Measurements from ENCODE around the gene MTUS2. TPM values are rescaled to one million over a fixed set of nuclear protein-coding genes. Genes with fewer than 3 reads are reported as not detected.

MTUS2 gene
- total RNA-seq, 2 donors from 2014 or later, result not detected

DNA sequence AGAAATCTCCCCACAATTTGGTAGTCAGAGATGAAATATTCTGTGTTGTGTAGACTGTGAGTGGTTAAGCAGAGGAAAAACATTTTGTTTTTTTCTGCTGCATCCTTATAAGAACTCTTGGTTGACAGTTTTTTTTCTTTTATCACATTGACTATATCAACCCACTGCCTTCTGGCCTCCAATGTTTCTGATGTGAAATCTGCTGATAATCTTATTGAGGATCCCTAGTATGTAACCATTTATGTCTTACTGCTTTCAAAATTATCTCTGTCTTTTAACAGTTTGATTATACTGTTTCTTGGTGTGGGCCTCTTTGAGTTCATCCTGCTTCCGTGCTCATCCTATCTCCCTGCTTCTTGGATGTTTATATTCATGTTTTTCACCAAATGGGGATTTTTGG, 316.9 kb downstream of the MTUS2 start:
- no peaks in the 10 kb centered on the region for H3K36me3 Mint-ChIP-seq
- no peak for DNase-seq (ENCODE audit: low spot score in 2 of 2)
- no peak overlapping the region for H3K27ac Mint-ChIP-seq
- peaks cover 8 to 10% of the 10 kb centered on the region in 2 donors for H3K9me3 Mint-ChIP-seq
- ATAC-seq, result no peak

DNA sequence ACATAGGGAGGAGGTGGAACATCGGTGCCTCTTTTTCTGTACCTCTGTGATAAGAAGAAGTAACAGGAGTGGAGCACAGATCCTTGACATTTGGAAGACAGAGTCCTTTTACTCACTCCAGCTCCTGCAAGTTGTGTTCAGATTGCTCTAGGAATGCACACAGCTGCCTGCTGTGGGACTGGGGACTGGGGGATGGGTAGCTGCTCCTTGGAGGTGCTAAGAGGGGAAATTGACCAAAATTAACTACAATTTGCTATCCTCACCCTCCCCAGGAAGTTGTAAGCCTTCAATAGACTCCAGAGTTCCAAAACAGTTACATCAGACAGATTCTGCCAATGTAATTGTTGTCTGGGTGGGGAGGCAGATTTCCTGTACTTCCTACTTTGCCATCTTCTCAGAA, 317.9 kb downstream of the MTUS2 start:
- Mint-ChIP-seq H3K9me3 (peaks cover 8 to 10% of the 10 kb centered on the region in 2 donors), H3K27ac (no peak overlapping the region), H3K36me3 (no peaks in the 10 kb centered on the region)
- DNase-seq (ENCODE audit: low spot score in 2 of 2), result no peak
- no peak for ATAC-seq

DNA sequence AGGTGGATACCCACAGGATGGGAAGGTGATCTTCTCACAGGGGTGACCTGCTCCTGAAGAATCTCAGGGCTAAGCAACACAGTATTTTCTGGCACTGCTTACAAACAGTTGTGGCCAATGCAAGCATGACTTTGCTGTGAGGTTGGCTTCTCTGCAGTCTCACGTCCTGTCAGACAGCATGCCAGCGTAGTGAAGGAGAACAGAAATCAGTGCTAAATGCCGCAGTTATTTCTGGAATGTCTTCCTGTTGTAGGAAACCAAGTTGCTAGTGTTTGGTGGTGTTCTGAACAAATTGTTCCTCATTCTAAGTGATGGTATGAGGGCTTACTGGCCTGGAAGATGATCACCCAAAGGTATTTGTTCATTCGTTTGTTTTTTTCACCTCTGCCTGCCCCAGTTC, 320.1 kb downstream of the MTUS2 start:
- no peak for DNase-seq (ENCODE audit: low spot score in 2 of 2)
- Mint-ChIP-seq H3K36me3 (no peaks in the 10 kb centered on the region), H3K27ac (no peak overlapping the region), H3K9me3 (peaks cover 8 to 10% of the 10 kb centered on the region in 2 donors)
- no peak for ATAC-seq

DNA sequence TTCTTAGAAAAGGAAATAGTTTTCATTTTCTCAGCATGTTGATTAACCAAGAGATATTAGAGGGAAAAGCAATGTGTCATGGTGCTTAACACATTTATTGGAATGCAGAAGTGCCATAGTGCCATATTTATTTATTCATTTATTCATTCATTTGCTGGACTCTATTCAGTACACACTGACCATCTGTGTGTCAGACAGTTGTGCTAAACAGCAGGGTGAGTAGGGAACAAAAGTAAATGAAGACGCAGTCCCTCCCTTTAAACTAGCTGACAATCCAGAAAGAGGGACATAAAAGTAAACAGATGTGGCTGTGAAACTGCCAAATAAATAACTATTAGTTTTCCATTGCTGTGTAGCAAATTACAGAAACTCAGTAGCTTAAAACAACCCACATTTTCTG, 323.7 kb downstream of the MTUS2 start:
- Mint-ChIP-seq H3K36me3 (no peaks in the 10 kb centered on the region), H3K27ac (no peak overlapping the region), H3K9me3 (peaks cover 0 to 11% of the 10 kb centered on the region in 2 donors)
- DNase-seq (ENCODE audit: low spot score in 2 of 2), result no peak
- no peak for ATAC-seq

DNA sequence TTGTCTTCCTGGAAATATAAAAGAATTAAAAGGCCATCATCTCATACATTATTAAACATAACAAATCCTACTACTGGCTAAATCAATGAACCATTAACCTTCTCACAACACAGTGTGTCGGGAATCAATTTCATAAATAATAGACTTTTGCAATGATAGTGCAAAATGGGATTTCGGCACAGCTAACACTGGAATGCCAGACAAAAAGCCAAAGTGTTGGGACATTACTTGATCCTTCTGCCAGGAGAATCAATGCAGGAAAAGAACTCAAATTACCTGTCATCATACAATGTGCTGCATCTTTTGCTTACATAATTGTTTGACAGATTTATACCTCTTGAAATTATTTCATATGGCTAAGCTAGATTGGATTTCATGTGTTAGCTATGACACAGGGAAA, 334.3 kb downstream of the MTUS2 start:
- ATAC-seq (no peak), DNase-seq (ENCODE audit: low spot score in 2 of 2) (no peak)
- H3K27ac Mint-ChIP-seq, result no peak overlapping the region
- H3K9me3 Mint-ChIP-seq, result peaks cover 13 to 15% of the 10 kb centered on the region in 2 donors
- H3K36me3 Mint-ChIP-seq, result peaks cover 0 to 6% of the 10 kb centered on the region in 2 donors

DNA sequence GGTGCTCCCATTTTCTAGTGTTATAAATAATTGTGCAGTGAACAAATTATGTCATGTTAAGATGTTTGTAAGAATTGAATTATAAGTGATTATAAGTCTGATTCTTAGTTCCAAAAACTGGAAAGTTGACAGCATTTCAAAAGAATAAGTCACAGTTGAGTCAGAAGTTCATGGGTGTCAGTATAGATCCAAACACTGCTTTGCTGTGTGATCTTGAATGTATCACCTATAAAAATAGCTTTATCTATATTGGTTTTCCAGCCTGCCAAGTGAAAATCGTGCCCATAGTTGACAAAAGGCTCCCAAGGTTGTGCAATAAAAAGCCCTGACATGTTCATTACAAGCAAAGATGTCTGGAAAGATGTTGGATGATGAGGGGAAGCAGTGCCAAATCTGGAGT, 336.0 kb downstream of the MTUS2 start:
- no peak overlapping the region for H3K27ac Mint-ChIP-seq
- peaks cover 0 to 6% of the 10 kb centered on the region in 2 donors for H3K36me3 Mint-ChIP-seq
- H3K9me3 Mint-ChIP-seq, result peaks cover 12 to 14% of the 10 kb centered on the region in 2 donors
- DNase-seq (ENCODE audit: low spot score in 2 of 2) (no peak), ATAC-seq (no peak)

DNA sequence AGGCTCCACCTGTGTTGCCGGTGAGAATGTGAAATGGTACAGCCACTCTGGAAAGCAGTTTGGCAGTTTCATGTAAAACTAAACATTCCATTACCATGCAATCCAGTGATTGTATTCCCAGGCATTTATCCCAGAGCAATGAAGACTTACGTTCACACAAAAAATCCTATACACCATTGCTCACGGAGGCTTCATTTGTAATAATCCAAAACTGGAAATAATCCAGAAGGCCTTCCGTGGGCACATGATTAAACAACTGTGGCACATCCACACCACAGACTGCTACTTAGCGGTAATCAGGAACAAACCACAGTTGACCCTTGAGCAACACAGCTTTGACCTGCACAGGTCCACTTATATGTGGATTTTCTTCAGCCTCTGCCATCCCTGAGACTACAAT, 339.7 kb downstream of the MTUS2 start:
- Mint-ChIP-seq H3K27ac (no peak overlapping the region), H3K9me3 (peaks cover 0 to 4% of the 10 kb centered on the region in 2 donors), H3K36me3 (no peaks in the 10 kb centered on the region)
- ATAC-seq (no peak), DNase-seq (ENCODE audit: low spot score in 2 of 2) (no peak)

DNA sequence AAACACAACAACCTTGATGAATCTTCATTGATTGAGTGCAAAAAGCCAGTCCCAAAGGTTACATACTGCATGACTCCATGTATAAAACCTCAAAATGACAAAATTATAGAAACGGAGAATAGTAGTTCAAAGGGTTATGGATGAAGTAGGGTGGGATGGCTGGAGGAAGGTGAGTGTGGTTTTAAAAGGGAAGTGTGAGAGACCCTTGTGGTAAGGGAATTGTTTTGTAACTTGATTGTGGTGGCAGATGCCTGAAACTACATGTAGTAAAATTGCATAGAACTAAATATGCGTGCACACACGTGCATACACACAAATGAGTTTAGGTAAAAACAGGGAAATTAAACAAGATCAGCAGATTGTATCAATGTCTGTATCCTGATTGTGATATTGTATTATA, 340.7 kb downstream of the MTUS2 start:
- H3K27ac Mint-ChIP-seq, result no peak overlapping the region
- H3K36me3 Mint-ChIP-seq, result no peaks in the 10 kb centered on the region
- H3K9me3 Mint-ChIP-seq, result peaks cover 0 to 8% of the 10 kb centered on the region in 2 donors
- no peak for DNase-seq (ENCODE audit: low spot score in 2 of 2)
- no peak for ATAC-seq

DNA sequence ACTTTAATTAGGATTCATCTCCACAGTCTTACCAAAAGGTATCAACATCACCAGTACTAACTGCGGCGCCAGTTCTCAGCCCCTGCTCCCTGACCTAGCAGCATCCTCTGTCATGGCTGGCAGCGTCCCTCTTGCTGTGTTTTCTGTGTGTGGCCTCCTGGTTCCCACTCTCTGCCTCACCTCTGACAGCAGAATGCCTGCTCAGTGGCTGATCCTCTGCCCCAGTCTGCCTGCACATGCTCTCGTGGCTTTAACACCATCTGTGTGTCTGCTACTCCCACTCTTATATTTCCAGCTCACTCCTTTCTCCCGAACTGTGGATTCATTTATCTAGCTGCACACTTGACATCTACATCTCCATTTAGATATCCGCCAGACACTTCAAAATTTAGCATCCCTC, 341.5 kb downstream of the MTUS2 start:
- no peak overlapping the region for H3K27ac Mint-ChIP-seq
- no peak for ATAC-seq

DNA sequence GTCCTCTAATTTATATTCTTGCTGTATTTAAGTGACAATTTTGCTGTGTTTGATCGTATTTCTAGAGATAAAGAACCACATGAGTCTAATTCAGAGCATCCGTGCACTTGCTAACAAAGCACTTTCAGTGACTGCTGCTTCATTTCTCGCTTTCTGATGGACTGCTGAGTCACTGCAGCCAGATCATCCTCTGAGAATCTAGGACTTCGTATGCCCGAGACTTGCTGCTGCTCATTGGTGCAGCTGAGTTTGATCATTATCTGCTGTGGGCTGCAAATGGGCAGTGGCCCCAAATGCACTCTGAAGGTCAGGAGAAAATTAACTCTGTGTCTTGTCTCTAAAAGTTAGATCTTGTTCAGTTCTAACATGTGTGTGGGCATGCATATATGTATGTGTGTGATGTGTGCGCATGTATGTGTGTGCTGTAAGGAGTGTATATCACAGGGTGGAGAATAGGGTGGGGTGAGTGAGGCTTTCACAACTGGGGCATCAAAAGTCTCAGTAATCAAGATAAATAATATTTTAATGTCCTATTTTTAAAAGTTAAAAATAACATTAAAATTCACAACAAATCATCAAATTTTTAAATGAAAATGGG, 342.6 kb downstream of the MTUS2 start:
- no peak for DNase-seq (ENCODE audit: low spot score in 2 of 2)
- no peak for ATAC-seq
- no peaks in the 10 kb centered on the region for H3K36me3 Mint-ChIP-seq
- peaks cover 0 to 8% of the 10 kb centered on the region in 2 donors for H3K9me3 Mint-ChIP-seq
- H3K27ac Mint-ChIP-seq, result no peak overlapping the region

More for the DNA sequence above, 341.5 kb downstream of the MTUS2 start:
- Mint-ChIP-seq H3K9me3 (peaks cover 0 to 8% of the 10 kb centered on the region in 2 donors), H3K36me3 (no peaks in the 10 kb centered on the region)
- DNase-seq (ENCODE audit: low spot score in 2 of 2), result no peak

DNA sequence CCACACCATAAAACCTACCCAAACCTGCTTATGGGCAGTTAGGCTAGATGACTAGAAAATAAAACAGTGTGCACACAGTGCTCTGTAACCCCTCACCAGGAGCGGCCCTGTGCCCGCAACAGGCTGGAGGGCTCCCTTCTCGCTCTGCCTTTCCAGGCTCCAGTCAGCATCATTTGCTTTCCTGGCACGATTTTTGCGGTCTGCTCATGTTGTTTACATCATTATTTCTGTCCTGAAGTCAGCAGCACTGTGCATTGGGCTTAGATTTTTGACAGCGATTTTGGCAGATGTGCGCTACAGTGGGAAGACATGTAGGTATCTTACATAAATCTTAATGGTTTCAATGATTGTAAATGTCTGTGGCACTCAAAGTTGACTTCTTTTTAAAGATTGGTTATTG, 344.0 kb downstream of the MTUS2 start:
- no peak for DNase-seq (ENCODE audit: low spot score in 2 of 2)
- Mint-ChIP-seq H3K36me3 (no peaks in the 10 kb centered on the region), H3K9me3 (peaks cover 0 to 8% of the 10 kb centered on the region in 2 donors), H3K27ac (no peak overlapping the region)
- ATAC-seq, result no peak

DNA sequence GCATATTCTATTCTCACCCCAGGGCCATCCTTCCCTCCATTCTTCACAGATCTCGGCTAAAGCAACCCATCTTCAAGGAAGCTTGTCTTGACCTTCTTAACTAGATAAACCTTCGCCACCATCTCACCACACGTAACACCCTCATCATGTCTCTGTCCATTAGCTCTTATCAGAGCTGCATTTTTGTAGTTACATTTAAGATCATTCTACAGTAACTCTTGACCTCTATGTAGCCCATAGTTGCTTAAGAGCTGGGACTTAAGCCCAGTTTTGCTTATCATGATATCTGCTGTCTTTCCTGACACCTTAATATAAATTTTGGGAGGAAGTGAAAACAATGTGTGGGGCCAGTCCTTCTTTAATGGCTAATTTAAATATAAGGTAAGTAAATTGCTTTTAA, 345.1 kb downstream of the MTUS2 start:
- ATAC-seq, result no peak
- H3K27ac Mint-ChIP-seq, result peak overlapping the region in 1 of 2 donors; percentile 6
- DNase-seq (ENCODE audit: low spot score in 2 of 2), result no peak
- no peaks in the 10 kb centered on the region for H3K36me3 Mint-ChIP-seq
- H3K9me3 Mint-ChIP-seq, result peaks cover 0 to 8% of the 10 kb centered on the region in 2 donors

DNA sequence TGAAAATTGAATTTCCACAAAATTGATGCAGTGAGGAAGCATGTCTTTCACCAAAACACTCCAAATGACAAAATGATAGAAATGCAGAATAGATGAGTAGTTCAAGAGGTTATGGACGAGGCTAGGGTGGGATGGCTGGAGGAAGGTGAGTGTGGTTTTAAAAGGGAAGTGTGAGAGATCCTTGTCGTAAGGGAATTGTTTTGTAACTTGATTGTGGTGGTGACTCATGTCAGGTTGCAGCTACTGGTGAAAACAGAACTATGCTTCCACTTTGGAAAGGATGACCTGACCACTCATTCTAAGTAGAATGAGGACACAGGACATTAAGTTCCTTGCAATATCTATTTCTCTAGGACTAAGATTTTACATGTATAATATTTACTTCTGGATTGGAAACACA, 345.7 kb downstream of the MTUS2 start:
- ATAC-seq (peak in 1 of 2 donors; percentile 14), DNase-seq (ENCODE audit: low spot score in 2 of 2) (no peak)
- H3K27ac Mint-ChIP-seq, result no peak overlapping the region
- H3K36me3 Mint-ChIP-seq, result no peaks in the 10 kb centered on the region
- peaks cover 0 to 11% of the 10 kb centered on the region in 2 donors for H3K9me3 Mint-ChIP-seq

DNA sequence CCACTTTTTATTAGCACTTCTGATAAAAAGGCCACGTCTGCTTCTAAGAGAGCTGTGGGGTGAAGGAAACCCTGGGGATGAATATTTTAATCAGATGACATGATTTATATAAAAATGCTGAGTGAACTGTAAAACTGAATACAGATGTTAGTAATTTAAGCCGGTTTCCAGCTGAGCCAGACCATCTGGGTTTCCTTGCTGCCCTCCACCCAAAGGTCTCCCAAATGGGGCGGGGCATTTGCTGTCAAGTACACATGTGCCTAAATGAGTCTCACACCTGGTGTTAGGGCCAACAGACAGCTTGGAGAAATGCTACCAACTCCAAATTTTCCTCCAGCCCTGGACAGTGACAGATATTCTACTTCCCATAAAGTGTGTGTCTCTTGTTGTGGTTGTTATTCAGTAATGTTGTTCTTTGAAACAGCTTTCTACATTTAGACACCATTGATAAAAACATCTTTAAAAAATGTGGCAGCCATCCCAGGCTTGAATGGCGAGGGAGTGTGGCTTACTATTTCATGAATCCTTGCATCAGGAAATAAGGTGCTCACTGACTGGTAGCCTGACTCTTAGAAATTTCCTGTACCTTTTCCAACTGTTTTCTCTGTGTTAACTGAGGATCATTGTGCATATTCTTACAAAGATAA, 350.4 kb downstream of the MTUS2 start:
- H3K9me3 Mint-ChIP-seq, result peaks cover 0 to 4% of the 10 kb centered on the region in 2 donors
- no peak for DNase-seq (ENCODE audit: low spot score in 2 of 2)
- no peak overlapping the region for H3K27ac Mint-ChIP-seq
- H3K36me3 Mint-ChIP-seq, result no peaks in the 10 kb centered on the region
- ATAC-seq, result no peak

DNA sequence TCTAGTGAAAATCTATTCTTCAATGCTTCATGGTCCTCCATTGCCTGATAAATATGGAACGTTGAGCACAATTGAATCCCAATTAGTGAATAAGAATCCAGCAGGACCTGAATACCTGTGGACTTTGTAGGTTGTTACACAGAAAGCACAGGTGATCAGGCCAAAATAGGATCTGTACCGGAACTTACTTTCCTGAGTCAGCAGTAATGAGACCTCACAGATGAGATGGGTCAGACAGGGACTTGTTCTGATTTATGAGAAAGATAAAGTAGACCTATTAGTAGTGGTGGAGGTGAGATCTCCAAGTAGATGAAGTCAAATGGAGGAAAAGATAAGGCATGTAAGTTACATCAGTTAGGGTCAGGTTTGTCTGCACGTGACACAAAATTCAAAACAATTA, 351.1 kb downstream of the MTUS2 start:
- Mint-ChIP-seq H3K36me3 (no peaks in the 10 kb centered on the region), H3K9me3 (peaks cover 0 to 4% of the 10 kb centered on the region in 2 donors)
- no peak for ATAC-seq

DNA sequence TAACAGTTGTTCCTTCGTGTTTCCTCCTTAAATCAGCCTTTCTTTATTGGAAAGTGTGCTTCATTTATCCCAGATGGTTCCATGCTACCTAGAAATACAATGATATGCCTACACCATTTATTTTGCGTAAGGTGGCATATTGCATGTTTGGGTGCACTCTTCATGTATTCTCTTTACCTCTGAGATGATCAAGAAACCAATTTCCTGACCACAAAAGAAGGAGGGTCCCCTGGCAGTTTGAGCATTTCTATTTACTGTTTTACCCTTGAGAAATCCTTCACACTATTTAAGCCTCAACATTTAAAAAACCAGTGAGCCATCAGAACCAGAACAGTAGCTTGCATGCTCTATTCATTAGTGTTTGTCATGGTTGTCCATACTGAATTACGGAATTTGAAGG, 354.0 kb downstream of the MTUS2 start:
- no peak overlapping the region for H3K27ac Mint-ChIP-seq
- no peak for DNase-seq (ENCODE audit: low spot score in 2 of 2)
- H3K36me3 Mint-ChIP-seq, result no peaks in the 10 kb centered on the region
- H3K9me3 Mint-ChIP-seq, result peaks cover 0 to 4% of the 10 kb centered on the region in 2 donors
- no peak for ATAC-seq

More for the DNA sequence above, 351.1 kb downstream of the MTUS2 start:
- H3K27ac Mint-ChIP-seq, result no peak overlapping the region
- no peak for DNase-seq (ENCODE audit: low spot score in 2 of 2)

DNA sequence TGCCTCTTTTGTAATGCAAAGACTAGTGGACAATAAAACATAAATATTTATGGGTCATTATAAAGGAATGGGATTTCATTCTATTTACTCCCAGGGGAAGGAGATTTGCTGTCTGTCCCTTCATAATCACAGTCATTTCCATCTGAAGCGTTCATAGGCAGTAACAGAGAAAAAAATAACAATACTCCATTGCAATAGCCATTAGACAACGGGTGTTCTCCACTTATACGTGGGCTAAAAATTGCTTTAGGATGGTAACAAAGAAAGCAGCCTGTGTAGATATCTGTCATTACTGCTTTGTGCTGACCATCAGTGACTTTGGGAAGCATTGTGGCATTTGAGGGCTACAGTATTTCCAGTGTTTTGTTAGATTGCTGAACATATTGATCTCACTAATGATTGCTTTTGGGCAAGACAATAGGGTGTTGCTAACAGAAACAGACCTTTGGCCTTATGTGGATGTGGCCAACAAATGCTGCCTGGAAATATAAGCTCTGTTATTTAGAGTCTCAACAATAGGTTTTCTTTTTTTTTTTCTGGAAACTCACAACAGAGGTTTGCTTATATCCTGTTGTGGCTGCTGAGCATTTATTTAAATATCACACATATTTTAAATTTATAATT, 355.2 kb downstream of the MTUS2 start:
- peaks cover 0 to 4% of the 10 kb centered on the region in 2 donors for H3K9me3 Mint-ChIP-seq
- no peak overlapping the region for H3K27ac Mint-ChIP-seq
- no peaks in the 10 kb centered on the region for H3K36me3 Mint-ChIP-seq
- no peak for ATAC-seq
- no peak for DNase-seq (ENCODE audit: low spot score in 2 of 2)

DNA sequence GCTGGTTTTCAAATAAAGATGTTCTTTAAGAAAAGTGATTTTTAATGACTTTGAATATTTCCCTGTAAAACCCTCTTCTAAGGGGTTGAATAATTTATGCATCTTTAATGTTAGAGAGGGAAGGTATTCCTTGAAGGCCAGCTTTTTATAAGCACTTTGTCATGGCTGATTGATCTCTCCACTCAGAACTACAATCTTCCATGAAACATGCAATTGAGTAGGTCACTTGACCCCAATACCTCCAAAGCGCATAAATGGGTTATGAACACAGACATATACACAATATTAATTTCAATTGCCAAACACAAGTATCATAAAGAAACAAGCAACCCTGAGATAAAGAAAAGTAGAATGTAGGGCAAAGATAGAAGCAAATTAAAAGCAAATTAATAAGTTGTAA, 359.9 kb downstream of the MTUS2 start:
- DNase-seq (ENCODE audit: low spot score in 2 of 2) (no peak), ATAC-seq (no peak)
- Mint-ChIP-seq H3K36me3 (peaks cover 4 to 14% of the 10 kb centered on the region in 2 donors), H3K9me3 (peaks cover 16 to 24% of the 10 kb centered on the region in 2 donors), H3K27ac (no peak overlapping the region)
